ENCODE measurements around the gene MYD88.

- no peak for TF ChIP-seq BHLHE40 (IDR thresholded peaks at IDR 0.05; ENCODE audit: low read depth, low read length)
- no peak for TF ChIP-seq RFX5 (IDR thresholded peaks at IDR 0.05)
- TF ChIP-seq RAD21 (conservative IDR thresholded peaks at IDR 0.05 in 1 of 2, IDR thresholded peaks at IDR 0.05 in 1 of 2) = no peak
- no peak for TF ChIP-seq CHD2 (IDR thresholded peaks at IDR 0.05; ENCODE audit: low read length, partially characterized antibody)
- TF ChIP-seq POLR2A (IDR thresholded peaks at IDR 0.05; ENCODE audit: low read length) = no peak
- no peak for TF ChIP-seq CEBPB (IDR thresholded peaks at IDR 0.05)
- TF ChIP-seq MAZ (IDR thresholded peaks at IDR 0.05; ENCODE audit: borderline replicate concordance, low read depth, low read length) = no peak
- TF ChIP-seq CTCF (IDR thresholded peaks at IDR 0.05) = no peak
- no peak for TF ChIP-seq USF2 (IDR thresholded peaks at IDR 0.05)
- TF ChIP-seq NR3C1 (IDR thresholded peaks at IDR 0.05) = no peak
- no peak for TF ChIP-seq ESRRA (IDR thresholded peaks at IDR 0.05; ENCODE audit: borderline replicate concordance, low read length)
- no peak for TF ChIP-seq POLR2AphosphoS2 (conservative IDR thresholded peaks at IDR 0.05; ENCODE audit: low read length)
These were observed 23.4 kb upstream of the MYD88 start for GRCh38 chr3:38114875-38115644.
